ENCODE results near the gene IL18. TPM values are rescaled to one million over a fixed set of nuclear protein-coding genes. Genes with fewer than 3 reads are reported as not detected.

IL18 gene
- total RNA-seq, 1 donor from 2014 or later: 0.90 TPM

DNA sequence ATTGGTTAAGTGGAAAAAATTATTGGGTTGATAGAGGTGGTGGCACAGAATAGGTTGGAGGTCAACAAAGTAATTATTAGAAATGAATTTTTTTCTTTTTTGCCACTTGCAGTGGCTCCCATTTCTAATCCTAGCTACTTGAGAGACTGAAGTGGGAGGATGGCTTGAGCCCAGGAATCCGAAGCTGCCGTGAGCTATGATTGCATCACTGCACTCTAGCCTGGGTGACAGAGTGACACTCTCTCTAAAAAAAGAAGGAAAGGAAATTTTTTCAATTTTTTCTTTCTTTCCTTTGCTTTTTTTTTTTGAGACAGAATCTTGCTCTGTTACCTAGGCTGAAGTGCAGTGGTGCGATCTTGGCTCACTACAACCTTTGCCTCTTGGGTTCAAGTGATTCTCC lies 9.3 kb upstream of the IL18 start:
- DNase-seq (ENCODE audit: low spot score): no peak
- TF ChIP-seq, protein P1, sequence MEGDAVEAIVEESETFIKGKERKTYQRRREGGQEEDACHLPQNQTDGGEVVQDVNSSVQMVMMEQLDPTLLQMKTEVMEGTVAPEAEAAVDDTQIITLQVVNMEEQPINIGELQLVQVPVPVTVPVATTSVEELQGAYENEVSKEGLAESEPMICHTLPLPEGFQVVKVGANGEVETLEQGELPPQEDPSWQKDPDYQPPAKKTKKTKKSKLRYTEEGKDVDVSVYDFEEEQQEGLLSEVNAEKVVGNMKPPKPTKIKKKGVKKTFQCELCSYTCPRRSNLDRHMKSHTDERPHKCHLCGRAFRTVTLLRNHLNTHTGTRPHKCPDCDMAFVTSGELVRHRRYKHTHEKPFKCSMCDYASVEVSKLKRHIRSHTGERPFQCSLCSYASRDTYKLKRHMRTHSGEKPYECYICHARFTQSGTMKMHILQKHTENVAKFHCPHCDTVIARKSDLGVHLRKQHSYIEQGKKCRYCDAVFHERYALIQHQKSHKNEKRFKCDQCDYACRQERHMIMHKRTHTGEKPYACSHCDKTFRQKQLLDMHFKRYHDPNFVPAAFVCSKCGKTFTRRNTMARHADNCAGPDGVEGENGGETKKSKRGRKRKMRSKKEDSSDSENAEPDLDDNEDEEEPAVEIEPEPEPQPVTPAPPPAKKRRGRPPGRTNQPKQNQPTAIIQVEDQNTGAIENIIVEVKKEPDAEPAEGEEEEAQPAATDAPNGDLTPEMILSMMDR (IDR thresholded peaks at IDR 0.05; ENCODE audit: unreplicated experiment): no peak
- Mint-ChIP-seq H3K4me1 (ENCODE audit: unreplicated experiment) (peaks cover 3% of the 10 kb centered on the region), H3K27ac (ENCODE audit: unreplicated experiment) (no peak overlapping the region), H3K9me3 (ENCODE audit: unreplicated experiment) (no peaks in the 10 kb centered on the region), H3K36me3 (ENCODE audit: low read depth, unreplicated experiment) (no peaks in the 10 kb centered on the region), H3K27me3 (ENCODE audit: unreplicated experiment) (peaks cover 1% of the 10 kb centered on the region), H3K4me3 (ENCODE audit: unreplicated experiment) (no peak overlapping the region)

GRCh38 chr11:112172362-112172994 lies 8.6 kb upstream of the IL18 start:
- Mint-ChIP-seq H3K4me3 (ENCODE audit: unreplicated experiment) (no peak overlapping the region), H3K27me3 (ENCODE audit: unreplicated experiment) (peaks cover 1% of the 10 kb centered on the region), H3K27ac (ENCODE audit: unreplicated experiment) (no peak overlapping the region), H3K9me3 (ENCODE audit: unreplicated experiment) (no peaks in the 10 kb centered on the region), H3K36me3 (ENCODE audit: low read depth, unreplicated experiment) (no peaks in the 10 kb centered on the region), H3K4me1 (ENCODE audit: unreplicated experiment) (peaks cover 3% of the 10 kb centered on the region)
- TF ChIP-seq, protein P1 (IDR thresholded peaks at IDR 0.05; ENCODE audit: unreplicated experiment): no peak
- no peak for DNase-seq (ENCODE audit: low spot score)

DNA sequence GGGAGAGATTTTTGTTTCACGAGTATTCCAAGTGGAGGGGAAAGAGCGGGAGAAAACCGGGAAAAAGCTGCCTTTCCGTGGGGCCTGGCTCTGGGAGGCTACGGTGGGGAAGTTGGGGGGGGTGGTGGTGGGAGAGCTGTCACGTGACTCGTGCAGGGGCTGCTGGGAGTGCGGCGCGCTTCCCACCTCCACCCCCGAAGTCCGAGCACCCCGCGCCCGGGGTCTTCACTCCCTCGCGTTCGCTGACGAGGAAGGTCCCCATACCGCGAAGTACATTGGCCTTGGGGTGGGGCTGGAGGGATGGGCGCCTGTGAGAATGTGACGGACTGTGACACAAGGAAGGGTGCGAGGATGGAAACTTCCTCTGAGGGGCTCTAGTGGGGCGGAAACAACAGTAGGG lies 3.3 kb upstream of the IL18 start, which contains the start of gene TEX12:
TSS of gene TEX12 (plus strand) at position 228 of the 400 bp plus-strand sequence. CDS start 1,897 bp downstream, outside the sequence.
- no peak for DNase-seq (ENCODE audit: low spot score)
- H3K4me3 Mint-ChIP-seq (ENCODE audit: unreplicated experiment): no peak within 1 kb of the TSS
- no peaks in the 10 kb centered on the region for H3K9me3 Mint-ChIP-seq (ENCODE audit: unreplicated experiment)
- peaks cover 16% of the 10 kb centered on the region for H3K4me1 Mint-ChIP-seq (ENCODE audit: unreplicated experiment)
- no peaks in the 10 kb centered on the region for H3K36me3 Mint-ChIP-seq (ENCODE audit: low read depth, unreplicated experiment)
- H3K27me3 Mint-ChIP-seq (ENCODE audit: unreplicated experiment): no peaks in the 10 kb centered on the region
- TF ChIP-seq, protein P1 (IDR thresholded peaks at IDR 0.05; ENCODE audit: unreplicated experiment): no peak
- H3K27ac Mint-ChIP-seq (ENCODE audit: unreplicated experiment): no peak within 1 kb of the TSS

GRCh38 chr11:112166562-112166961 lies 2.7 kb upstream of the IL18 start:
- Mint-ChIP-seq H3K9me3 (ENCODE audit: unreplicated experiment) (no peaks in the 10 kb centered on the region), H3K4me1 (ENCODE audit: unreplicated experiment) (peaks cover 16% of the 10 kb centered on the region), H3K36me3 (ENCODE audit: low read depth, unreplicated experiment) (no peaks in the 10 kb centered on the region), H3K4me3 (ENCODE audit: unreplicated experiment) (no peak overlapping the region), H3K27me3 (ENCODE audit: unreplicated experiment) (no peaks in the 10 kb centered on the region), H3K27ac (ENCODE audit: unreplicated experiment) (no peak overlapping the region)
- TF ChIP-seq, protein P1 (IDR thresholded peaks at IDR 0.05; ENCODE audit: unreplicated experiment): no peak
- no peak for DNase-seq (ENCODE audit: low spot score)

- peaks cover 20% of the 10 kb centered on the region for H3K4me1 Mint-ChIP-seq (ENCODE audit: unreplicated experiment)
- DNase-seq (ENCODE audit: low spot score): no peak
- H3K4me3 Mint-ChIP-seq (ENCODE audit: unreplicated experiment): no peak overlapping the region
- H3K9me3 Mint-ChIP-seq (ENCODE audit: unreplicated experiment): no peaks in the 10 kb centered on the region
- no peaks in the 10 kb centered on the region for H3K36me3 Mint-ChIP-seq (ENCODE audit: low read depth, unreplicated experiment)
- TF ChIP-seq, protein P1 (IDR thresholded peaks at IDR 0.05; ENCODE audit: unreplicated experiment): no peak
- no peaks in the 10 kb centered on the region for H3K27me3 Mint-ChIP-seq (ENCODE audit: unreplicated experiment)
- H3K27ac Mint-ChIP-seq (ENCODE audit: unreplicated experiment): no peak overlapping the region
Observed at GRCh38 chr11:112165049-112165448, 1.2 kb upstream of the IL18 start.

Data from endothelial cell (in vitro differentiated cells).